Neural cell (in vitro differentiated cells): Measurements from ENCODE around the gene ADGRD1.

ENCODE experiments used
- EP300 ChIP-seq: fragments of 450-650 bp; conservative IDR thresholded peaks from 2 replicates; pipeline ENCODE4 v1.6.1; 2014; ENCODE audit warnings: antibody characterized with exemption, mild to moderate bottlenecking, moderate library complexity; ENCODE audit not compliant: poor library complexity, severe bottlenecking
- POLR2AphosphoS5 ChIP-seq: IDR thresholded peaks from 2 replicates; pipeline ENCODE4 v1.6.1; 2012
- REST ChIP-seq: IDR thresholded peaks from 2 replicates; pipeline ENCODE4 v1.6.1; 2012; ENCODE audit warnings: borderline replicate concordance

GRCh38 chr12:131056626-131057025 lies 102.9 kb downstream of the ADGRD1 start:
- TF ChIP-seq EP300 (no peak), POLR2AphosphoS5 (no peak), REST (no peak)
